ENCODE measurements around the gene PDCD6IP. TPM values are rescaled to one million over a fixed set of nuclear protein-coding genes. Genes with fewer than 3 reads are reported as not detected.
"Not testable (repeated sequence)": the region's sequence is repeated elsewhere in the genome, so short reads cannot be mapped to it uniquely, and the experiment has no call there.

PDCD6IP gene
- polyA plus RNA-seq, 1 donor from 2014 or later: 196 TPM

GRCh38 chr3:33855884-33856546 is 57.6 kb downstream of the PDCD6IP start:
- no peaks in the 10 kb centered on the region for H3K36me3 ChIP-seq (ENCODE audit: insufficient read depth, low read length)
- no peaks in the 10 kb centered on the region for H3K9me3 ChIP-seq (ENCODE audit: low read length)
- TF ChIP-seq TAF1 (IDR thresholded peaks at IDR 0.05; ENCODE audit: low read depth): no peak
- TF ChIP-seq RAD21 (conservative IDR thresholded peaks at IDR 0.05): no peak
- no peak for TF ChIP-seq CTCF (IDR thresholded peaks at IDR 0.05; ENCODE audit: poor library complexity, severe bottlenecking)
- no peak for TF ChIP-seq MXI1 (conservative IDR thresholded peaks at IDR 0.05; ENCODE audit: poor library complexity, severe bottlenecking)
- TF ChIP-seq EZH2 (IDR thresholded peaks at IDR 0.05; ENCODE audit: borderline replicate concordance, insufficient read depth, low read length, poor library complexity, severe bottlenecking): no peak
- TF ChIP-seq EP300 (conservative IDR thresholded peaks at IDR 0.05; ENCODE audit: poor library complexity, severe bottlenecking): no peak
- TF ChIP-seq SMC3 (conservative IDR thresholded peaks at IDR 0.05; ENCODE audit: poor library complexity): no peak
- no peak for TF ChIP-seq POLR2AphosphoS5 (IDR thresholded peaks at IDR 0.05)
- no peaks in the 10 kb centered on the region for H3K9me2 ChIP-seq (ENCODE audit: insufficient read depth, low read length)
- H3K4me2 ChIP-seq (ENCODE audit: low read length): no peak overlapping the region
- no peaks in the 10 kb centered on the region for H3K79me2 ChIP-seq (replicated peaks; ENCODE audit: insufficient read depth, low read length)
- no peak overlapping the region for H3K4me3 ChIP-seq (ENCODE audit: low read length)
- H3K9ac ChIP-seq (ENCODE audit: low read length): no peak overlapping the region
- H3F3A ChIP-seq (ENCODE audit: insufficient read depth, low read length, poor library complexity, severe bottlenecking): no peaks in the 10 kb centered on the region
- H4K20me1 ChIP-seq (ENCODE audit: insufficient read depth): no peaks in the 10 kb centered on the region
- no peak overlapping the region for H3K27ac ChIP-seq (ENCODE audit: low read length)
- no peak overlapping the region for H2AFZ ChIP-seq (ENCODE audit: low read depth, low read length)
- no peaks in the 10 kb centered on the region for H3K27me3 ChIP-seq (ENCODE audit: insufficient read depth, low read depth, low read length)

DNA sequence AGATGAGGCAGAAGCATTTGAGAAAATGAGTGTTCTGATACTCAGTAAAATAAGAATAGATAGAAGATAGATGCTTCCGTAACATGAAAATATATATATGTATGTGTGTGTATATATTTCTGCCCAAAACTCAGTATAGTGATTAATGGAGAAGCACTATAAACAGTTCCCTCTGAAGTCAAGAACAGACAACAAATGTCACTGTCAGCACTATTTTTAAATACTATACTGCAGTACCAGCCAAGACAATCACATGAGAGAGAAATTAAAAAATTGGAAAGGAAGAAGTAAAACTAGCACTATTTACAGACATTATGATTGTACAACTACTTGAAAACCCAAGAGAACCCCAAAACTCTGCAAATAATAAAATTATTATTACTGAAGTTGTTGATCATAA is 59.3 kb downstream of the PDCD6IP start:
- not testable (repeated sequence) for H4K20me1 ChIP-seq (ENCODE audit: insufficient read depth); H3K4me3 ChIP-seq (ENCODE audit: low read length); H3F3A ChIP-seq (ENCODE audit: insufficient read depth, low read length, poor library complexity, severe bottlenecking); H3K27ac ChIP-seq (ENCODE audit: low read length); H3K9ac ChIP-seq (ENCODE audit: low read length); H3K36me3 ChIP-seq (ENCODE audit: insufficient read depth, low read length); H3K4me2 ChIP-seq (ENCODE audit: low read length); H3K9me2 ChIP-seq (ENCODE audit: insufficient read depth, low read length); H3K79me2 ChIP-seq (replicated peaks; ENCODE audit: insufficient read depth, low read length); H3K27me3 ChIP-seq (ENCODE audit: insufficient read depth, low read depth, low read length); H2AFZ ChIP-seq (ENCODE audit: low read depth, low read length); H3K9me3 ChIP-seq (ENCODE audit: low read length)

- no peaks in the 10 kb centered on the region for H3K27me3 ChIP-seq (ENCODE audit: insufficient read depth, low read depth, low read length)
- no peak overlapping the region for H3K4me2 ChIP-seq (ENCODE audit: low read length)
- H4K20me1 ChIP-seq (ENCODE audit: insufficient read depth): no peaks in the 10 kb centered on the region
- TF ChIP-seq CTCF (IDR thresholded peaks at IDR 0.05; ENCODE audit: poor library complexity, severe bottlenecking) (no peak), RAD21 (conservative IDR thresholded peaks at IDR 0.05) (no peak)
- H3K9me3 ChIP-seq (ENCODE audit: low read length): no peaks in the 10 kb centered on the region
- no peaks in the 10 kb centered on the region for H3K79me2 ChIP-seq (replicated peaks; ENCODE audit: insufficient read depth, low read length)
- H3K36me3 ChIP-seq (ENCODE audit: insufficient read depth, low read length): peaks cover 6% of the 10 kb centered on the region
- H2AFZ ChIP-seq (ENCODE audit: low read depth, low read length): no peak overlapping the region
- H3K27ac ChIP-seq (ENCODE audit: low read length): no peak overlapping the region
- no peak overlapping the region for H3K4me3 ChIP-seq (ENCODE audit: low read length)
- no peak overlapping the region for H3K9ac ChIP-seq (ENCODE audit: low read length)
- no peaks in the 10 kb centered on the region for H3K9me2 ChIP-seq (ENCODE audit: insufficient read depth, low read length)
- H3F3A ChIP-seq (ENCODE audit: insufficient read depth, low read length, poor library complexity, severe bottlenecking): no peaks in the 10 kb centered on the region
Observed at GRCh38 chr3:33858131-33858530, 59.7 kb downstream of the PDCD6IP start.
